Suppressor macrophage treated with lipopolysaccharide for 1 hour (primary cell): ENCODE results near the gene VTI1A.
A peak's percentile ranks its signal among the peaks of the same experiment; 100 is the strongest.
"Not testable (repeated sequence)": the region's sequence is repeated elsewhere in the genome, so short reads cannot be mapped to it uniquely, and the experiment has no call there.

ENCODE experiments used
- DNase-seq, 3 donors: peaks; one replicate each; pipeline ENCODE4 v3.0.0-alpha.2; 2020 to 2022

Gene VTI1A

DNA sequence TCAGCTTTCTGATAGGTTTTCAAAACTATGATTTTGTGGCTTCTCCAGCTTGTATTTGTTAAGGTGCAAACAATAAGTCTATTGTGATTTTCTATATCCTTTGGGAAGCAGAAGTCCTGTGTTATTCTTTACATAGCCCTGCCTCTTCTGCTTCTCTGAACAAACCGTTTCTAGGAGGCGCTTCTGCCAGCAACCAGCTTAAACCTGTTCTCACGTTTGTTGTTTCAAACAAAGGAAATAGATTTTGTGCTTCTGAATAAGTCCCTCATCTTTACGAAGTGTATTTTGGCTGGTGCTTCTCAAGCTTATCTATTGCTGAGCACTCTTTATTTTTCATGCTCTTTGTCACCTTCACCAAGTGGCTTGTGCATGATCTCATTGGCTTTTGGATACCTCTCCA lies 61.0 kb downstream of the VTI1A start:
- no peak for DNase-seq

DNA sequence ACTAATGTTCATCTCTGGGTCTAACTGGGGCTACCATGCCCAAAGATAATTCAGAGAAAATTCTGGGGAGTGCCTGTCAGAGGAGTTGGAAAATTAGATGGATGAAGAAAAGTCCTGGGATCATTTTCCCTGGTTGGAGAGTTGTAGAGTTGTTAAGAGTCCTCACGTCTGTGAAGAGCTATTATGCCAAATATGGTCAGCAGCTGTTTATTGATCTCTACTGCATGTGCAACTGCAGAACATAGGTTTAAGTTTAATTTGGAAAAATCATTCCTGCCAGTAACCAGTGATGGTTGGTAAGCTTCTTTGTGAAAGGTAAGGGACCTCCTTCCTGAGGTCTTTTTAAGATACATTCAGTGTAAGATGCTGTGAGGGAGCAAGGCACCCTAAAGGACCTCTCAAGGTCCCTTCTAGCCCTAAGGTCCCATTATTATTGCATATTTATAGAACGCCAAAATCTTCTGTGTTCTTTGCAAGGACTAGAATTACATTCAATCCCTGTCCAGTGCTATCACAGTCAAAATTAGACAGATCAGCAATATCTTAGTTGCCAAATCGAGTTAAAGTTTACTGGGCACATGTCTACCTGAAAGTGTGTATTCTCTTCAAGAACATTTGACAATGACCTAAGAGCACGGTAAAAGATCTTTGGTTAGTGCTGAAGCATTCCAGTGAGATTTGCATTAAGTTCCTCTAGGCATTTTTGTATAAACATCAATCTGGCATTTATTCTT lies 62.7 kb downstream of the VTI1A start:
- no peak for DNase-seq

DNA sequence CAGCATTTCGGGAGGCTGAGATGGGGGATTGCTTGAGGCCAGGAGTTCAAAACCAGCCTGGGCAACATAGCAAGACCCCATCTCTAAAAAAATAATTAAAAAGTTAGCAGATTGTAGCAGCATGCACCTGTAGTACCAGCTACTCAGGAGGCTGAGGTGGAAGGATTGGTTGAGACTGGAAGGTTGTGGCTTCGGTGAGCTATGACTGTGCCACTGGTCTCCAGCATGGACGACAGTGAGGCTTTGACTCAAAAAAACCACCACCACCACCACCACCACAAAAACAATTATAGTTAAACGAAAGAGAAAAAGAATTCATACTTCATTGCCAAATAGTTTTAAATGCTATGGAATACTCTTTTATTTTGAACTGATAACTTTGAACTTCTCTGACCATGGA lies 63.4 kb downstream of the VTI1A start:
- no peak for DNase-seq

DNA sequence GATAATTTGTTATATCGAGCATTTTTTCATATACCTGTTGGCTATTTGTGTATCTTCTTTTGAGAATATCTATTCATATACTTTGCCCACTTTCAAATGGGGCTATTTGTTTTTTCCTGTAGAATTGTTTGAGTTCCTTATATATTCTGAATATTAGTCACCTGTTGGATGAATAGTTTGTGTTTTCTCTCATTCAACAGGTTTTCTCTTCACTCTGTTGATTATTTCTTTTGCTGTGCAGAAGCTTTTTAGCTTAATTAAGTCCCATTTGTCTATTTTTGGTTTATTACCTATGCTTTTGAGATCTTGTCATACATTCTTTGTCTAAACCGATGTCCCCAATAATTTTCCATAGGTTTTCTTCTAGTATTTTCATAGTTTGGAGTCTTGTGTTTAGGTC lies 65.3 kb downstream of the VTI1A start:
- no peak for DNase-seq

DNA sequence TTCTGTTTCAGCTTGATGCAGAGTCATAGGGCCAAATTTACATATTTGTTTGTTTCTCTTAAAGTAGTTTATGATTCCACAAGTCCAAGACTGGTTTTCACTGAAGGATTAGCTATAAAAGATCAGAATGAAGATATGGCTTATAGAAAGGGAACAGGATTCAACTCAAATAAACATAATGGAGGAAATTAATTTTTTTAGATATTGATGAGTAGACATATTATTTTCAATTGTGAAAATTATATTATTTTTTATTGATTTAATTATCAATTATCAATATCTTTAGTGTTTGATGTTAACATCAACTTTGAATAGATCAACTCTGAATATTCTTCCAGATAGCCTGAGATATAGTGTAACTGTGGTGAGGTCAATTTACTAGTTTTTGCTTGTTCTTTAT lies 68.1 kb downstream of the VTI1A start:
- DNase-seq, result no peak

DNA sequence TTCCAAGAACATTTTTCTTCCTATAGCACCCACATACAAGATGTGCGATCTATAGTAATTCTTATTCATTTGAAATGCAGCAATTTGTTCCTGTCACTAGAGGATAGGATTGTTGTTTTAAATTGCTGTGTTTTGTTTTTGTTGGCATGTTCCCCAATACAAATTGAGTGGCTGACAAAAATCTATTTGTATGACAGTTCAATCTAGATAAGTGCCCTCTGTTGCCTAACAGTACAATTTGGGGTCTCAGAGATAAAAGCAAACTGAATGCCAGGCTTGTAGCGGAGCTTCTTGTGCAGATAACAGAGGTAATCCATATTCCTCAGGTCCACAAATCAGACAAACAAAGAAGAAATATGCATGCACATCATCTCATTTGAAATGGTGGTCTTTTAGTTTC lies 68.8 kb downstream of the VTI1A start:
- no peak for DNase-seq

DNA sequence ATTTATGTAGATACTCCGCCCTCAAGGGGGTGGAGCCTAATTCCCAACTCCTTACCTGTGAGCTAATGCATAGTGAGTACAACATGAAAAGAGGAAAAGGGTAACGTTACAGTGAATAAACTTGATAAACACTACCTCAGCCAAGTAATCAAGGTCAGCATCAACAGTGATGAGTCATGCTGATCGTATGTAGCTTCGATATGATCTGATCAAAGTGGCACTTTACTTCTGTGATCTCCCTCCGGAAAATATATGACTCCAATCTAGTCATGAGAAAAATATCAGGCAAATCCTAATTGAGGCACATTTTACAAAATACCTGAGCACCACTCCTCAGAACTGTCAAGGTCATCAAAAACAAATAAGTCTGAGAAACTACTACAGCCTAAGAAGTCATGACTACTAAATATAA lies 70.4 kb downstream of the VTI1A start:
- DNase-seq, result no peak

DNA sequence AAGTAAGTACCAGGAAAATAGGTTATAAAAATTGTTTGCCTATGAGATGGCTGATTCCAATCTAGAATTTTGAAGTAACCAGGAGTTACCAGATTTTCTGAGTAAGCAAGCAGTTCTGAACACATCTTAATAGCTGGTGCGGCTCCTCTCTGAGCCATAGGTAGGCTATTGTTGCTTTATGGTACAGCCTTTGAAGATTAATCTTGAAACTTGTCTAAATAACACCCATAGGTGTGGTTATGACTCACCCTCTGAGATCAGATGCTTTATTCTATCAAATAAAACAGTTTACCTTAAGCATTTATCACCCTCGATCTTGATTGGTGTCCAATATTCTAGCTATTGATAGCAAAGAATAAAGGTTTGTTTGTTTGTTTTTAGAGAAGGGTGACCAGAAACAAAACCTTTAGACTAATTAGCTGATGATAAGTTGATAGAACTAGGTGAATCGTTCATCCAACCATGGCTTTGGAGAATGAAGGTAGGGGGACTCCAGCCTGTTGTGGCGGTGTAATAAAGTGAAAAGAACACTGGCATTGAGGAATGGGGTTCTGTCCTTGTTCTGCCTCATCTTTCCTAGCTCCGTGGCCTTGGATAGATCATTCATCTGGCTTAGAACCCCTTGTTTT lies 72.2 kb downstream of the VTI1A start:
- DNase-seq, result no peak

DNA sequence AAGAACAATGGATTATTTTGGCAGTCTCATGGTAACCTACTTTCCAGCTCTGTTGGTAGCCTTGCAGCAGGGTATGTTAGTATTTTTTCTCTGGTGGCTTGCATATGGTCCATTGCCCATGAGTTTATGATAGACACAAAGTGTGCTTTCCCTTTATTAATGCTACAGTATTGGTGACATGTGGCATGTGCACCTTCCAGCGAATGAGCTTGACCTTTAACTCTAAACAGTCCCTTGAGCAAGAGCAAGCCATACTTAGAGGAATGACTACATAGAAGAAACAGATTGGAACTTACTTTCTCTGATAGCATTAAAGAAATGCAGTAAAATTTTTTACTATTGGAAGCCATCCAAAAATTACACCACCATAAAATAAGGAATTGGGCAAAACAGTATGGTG lies 73.9 kb downstream of the VTI1A start:
- DNase-seq, result no peak

DNA sequence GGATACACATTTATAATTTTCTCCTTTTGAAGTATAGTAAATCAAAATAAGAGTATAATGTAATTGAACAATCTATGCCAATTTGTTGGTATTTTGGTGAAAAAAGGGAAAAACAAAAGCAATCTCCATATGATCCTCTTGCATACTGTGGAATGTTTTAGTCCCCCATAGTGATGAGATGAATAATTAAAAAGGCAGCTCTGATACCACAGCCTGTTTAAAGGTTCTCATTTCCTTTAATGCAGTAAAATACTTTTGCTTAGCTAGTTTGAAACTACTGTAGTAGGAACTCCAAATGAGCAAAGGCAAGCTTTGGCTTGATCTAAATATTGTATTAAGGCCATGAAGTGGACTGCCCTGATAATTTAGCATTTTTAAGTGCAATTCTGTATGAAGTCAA lies 77.6 kb downstream of the VTI1A start:
- DNase-seq, result no peak

DNA sequence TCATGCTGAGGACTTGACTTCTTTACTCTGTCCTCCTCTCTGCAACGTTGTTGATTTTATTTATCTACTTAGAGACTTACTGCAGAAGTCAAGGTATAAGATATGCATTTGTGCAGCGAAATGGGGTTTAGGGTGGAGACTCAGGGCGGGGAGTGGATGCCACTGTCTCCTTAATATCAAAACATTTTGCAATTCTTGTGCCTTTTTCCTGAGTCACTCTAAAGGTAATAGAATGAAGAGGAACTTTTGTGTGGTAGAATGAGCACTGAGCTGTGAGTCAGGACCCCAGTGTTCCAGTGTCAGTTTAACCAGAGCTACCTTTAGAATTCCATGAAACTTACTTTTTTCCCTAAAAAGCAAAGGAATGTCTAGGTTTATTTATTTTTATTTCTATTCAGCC lies 78.2 kb downstream of the VTI1A start:
- no peak for DNase-seq

DNA sequence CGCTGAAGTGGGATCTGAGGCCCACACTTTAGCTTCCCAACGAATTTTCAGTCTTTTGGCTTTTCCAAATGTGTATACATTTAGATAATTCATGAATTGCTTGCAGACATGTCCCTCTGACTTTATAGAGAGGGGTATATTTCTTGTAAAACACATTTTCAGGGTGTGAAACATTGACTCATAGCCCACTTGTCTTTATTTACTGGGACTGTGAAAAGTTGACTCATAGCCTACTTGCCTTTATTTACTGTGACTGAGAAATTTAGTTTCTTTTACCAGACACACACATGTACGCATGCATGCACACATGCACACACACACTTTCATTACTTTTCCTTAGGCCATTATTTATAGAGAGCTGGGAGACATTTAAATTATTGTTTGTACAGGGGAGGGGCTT lies 79.1 kb downstream of the VTI1A start:
- DNase-seq, result peak in 1 of 3 donors; percentile 28

DNA sequence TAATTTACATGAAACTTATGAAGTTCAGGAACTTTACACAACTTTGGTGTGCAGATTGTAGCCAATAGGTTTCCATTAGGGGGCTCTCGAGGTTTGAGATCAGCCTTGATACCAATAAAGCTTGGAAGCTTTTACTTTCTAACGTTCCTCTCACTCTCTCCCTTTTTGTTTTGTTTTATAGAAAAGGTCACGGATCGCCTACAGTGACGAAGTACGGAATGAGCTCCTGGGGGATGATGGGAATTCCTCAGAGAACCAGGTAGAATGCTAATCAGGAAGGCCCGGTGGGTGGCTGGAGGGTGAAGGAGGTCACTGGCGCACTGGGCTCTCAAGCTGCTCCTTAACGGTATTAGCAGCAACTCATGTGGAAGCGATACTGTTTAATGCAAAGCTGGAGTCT lies 79.9 kb downstream of the VTI1A start:
- DNase-seq, result no peak

DNA sequence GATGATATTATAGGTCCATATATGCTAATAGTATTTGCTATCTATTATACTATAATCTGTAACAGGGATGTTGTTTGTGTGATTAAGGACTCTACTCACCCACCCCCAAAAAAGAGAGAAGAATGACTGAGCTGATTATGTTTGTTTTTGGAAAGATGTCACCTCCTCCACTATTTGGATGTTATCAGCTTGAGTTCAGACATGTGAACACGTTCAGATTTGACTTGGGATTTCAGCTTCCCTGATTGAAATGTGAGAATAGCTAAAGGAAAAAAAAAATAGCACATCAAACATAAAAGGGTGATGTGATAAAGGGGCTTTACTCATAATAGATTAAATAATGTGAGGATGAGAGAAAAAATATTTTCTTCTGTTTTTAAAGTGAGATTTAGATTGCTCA lies 81.2 kb downstream of the VTI1A start:
- DNase-seq, result no peak

DNA sequence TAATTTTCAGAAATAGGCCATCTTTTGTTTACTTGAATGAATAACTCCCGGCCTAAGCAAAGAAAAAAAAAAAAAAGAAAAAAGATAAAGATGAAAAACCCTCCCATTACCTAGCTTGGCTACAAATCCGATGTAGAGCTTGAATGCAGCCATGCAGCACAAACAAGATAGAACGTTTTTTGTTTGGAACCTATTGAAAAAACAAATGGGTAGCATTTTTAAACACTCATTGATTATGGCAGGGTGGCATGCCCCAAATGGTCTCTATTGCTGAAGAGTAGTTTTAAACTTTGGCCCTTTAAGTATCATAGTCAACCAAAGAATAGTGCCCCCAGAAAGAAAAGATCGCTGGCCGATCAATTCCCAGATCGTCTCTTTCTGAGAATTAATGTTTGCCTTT lies 84.4 kb downstream of the VTI1A start:
- no peak for DNase-seq

DNA sequence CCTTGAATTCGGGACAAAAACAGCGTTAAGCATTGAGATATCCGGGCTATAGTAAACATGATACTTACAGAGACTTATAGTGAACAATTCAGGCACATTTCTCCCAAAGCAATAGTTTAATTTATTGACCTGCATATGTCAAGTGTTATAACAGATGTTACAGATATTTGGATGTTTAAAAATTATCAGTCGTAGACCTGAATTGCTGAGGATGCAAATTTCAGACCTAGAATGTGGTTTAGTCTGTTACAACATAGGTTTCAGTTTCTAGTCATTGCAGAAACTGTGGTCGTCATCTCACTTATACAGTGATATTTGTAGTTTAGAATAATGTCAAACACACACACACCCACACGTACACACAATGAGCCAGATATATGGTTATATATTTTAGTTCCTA lies 85.2 kb downstream of the VTI1A start:
- peak; percentile 54 to 79 (median 76) for DNase-seq

DNA sequence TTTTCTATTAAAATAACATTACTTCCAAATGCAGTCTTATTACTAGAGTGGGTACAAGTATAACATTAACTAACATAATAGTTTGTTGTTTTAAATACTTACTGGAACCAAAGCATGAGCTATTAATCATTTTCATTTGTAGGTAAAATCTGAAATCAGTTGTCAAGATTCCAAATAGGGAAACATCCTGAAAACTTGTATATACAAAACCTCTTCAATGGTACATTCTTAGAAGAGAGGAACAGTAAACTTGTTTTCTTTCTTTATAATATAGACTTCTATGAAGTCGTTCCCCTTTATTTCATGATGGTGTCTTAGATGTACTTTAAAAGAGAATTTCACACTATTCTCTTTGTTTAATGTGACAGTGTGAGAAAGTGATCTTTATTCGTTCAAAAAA lies 85.9 kb downstream of the VTI1A start:
- no peak for DNase-seq

DNA sequence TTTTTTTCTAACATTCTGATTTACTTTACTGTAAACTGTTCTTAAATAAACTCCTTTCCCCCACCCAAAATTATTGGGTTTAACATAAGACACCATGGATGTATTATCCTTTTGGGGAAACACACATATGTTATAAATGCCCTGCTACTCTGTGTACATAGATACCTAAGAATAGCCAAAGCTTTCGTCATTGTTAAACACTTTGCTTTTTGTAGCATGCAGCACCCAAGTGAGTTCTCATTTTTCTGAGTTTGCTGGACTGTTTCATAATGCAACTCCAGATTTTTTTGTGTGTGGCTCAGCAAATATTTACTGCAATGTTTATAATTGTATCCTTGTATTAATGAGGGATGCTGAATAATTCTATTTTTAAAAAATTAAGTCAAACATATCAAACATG lies 86.9 kb downstream of the VTI1A start:
- peak in 1 of 3 donors; percentile 30 for DNase-seq

DNA sequence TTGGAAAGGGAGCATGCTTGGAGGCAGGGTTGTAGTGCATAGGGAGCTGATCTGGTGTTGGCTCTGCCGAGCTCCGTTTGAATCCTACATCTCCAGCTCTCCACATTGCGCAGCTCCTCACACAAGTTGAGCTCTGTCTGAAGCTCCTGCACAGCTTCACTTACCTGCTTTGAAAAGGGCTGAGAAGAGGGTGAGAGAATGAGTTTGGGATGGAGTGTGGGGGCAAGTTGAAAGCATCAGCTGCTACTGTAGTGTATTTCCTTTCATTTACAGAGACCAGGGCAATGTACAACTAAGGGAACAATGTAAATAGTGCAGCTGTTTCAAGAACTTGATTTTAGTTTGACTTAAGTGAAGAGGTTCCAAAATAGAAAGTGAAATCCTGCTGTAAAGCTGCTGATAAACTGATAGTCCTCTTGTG lies 88.5 kb downstream of the VTI1A start:
- no peak for DNase-seq

DNA sequence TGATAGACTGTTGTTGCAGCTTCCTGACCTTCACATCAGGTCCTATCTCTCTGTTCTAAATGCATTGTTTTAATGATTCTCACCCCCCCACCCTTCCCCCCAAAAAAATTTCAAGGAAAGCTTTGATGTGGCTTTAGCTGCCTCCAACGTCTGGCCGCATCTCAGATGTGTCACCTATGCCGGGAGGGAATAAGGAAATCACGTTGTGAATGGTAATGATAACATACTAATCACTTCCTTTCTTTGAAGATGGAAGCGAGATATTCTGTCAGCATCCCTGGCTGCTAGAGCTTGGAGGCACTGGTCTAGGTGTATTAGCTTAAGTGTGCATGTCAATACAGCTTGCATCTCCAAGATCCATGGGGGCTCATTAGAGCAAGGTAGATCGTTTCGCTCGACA lies 89.6 kb downstream of the VTI1A start:
- DNase-seq, result no peak

DNA sequence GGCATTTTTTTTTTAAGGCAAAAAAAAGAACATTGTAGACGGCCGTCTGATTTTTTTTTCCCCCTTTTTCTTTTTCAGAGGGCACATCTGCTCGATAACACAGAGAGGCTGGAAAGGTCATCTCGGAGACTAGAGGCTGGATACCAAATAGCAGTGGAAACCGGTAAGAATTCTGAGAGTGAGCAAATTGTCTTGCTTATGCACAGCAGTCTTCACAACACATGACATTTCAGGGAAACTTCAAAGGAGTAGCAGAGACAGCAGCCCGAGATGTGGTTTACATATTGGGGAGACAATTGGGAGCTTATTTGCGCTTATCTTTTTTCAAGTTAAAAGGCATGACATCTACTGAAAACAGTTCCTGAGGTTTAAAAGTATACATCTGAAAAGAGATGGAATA lies 91.2 kb downstream of the VTI1A start:
- DNase-seq, result no peak

DNA sequence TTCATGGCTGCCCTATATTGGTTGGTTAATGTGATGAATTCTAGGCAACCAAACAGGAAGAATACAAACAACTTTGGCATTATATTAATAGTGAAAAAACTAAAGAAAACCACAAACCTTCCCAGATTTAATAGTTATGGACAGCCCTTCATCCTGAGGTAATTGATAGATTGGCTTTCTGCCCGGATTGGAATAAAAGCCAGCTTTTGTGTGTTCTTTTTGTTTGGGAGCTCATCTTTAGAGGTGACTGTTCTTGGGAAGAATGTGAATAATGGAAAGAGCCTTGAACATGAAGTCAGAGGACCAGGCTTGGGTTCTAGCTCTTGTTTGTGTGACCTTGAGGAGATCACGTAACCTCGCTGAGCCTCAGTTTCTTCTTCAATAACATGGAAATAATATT lies 92.3 kb downstream of the VTI1A start:
- DNase-seq, result no peak

DNA sequence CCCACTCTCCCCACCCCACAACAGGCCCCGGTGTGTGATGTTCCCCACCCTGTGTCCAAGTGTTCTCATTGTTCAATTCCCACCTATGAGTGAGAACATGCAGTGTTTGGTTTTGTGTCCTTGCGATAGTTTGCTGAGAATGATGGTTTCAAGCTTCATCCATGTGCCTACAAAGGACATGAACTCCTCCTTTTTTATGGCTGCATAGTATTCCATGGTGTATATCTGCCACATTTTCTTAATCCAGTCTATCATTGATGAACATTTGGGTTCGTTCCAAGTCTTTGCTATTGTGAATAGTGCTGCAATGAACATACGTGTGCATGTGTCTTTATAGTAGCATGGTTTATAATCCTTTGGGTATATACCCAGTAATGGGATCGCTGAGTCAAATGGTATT lies 95.8 kb downstream of the VTI1A start:
- DNase-seq, result not testable (repeated sequence)

DNA sequence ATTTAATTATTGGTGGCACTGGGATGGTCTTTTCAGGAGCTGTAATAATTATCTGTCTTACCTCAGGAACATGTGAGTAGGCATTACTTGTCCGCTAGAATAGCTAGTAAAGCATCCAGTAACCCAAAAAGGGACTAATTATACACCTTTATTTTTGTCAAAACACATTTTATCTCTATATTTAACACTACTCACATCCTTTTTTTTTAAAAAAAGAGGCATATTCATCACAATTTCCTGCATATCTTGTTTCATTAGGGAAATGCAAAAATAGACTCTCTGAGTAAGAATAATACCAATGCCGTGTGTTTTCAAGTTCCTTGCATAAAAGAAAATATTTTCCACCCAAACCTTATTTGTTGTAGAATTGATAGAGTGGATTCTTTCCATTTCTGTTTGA lies 99.5 kb downstream of the VTI1A start:
- DNase-seq, result no peak
